ENCODE measurements around the gene HCK. TPM values are rescaled to one million over a fixed set of nuclear protein-coding genes. Genes with fewer than 3 reads are reported as not detected.
A peak's percentile ranks its signal among the peaks of the same experiment; 100 is the strongest.
"Not testable (repeated sequence)": the region's sequence is repeated elsewhere in the genome, so short reads cannot be mapped to it uniquely, and the experiment has no call there.

HCK gene
- polyA plus RNA-seq, 1 experiment, result not detected

GRCh38 chr20:32031007-32031958, 20.8 kb upstream of the HCK start:
- H3K27ac ChIP-seq (ENCODE audit: low read depth, low read length), result no peak overlapping the region
- peak; percentile 92 for TF ChIP-seq CTCF (IDR thresholded peaks at IDR 0.05; ENCODE audit: low read depth, low read length)
- POLR2A ChIA-PET, result no interaction called here
- H3K9me3 ChIP-seq (ENCODE audit: control insufficient read depth, insufficient read depth, low read length), result no peaks in the 10 kb centered on the region; the same call in 1 of the 2 replicates
- peak; percentile 39 for DNase-seq (ENCODE audit: low read depth, low spot score)
- CTCF ChIA-PET, result interaction anchor here (0.5 to 5.1 kb wide), 38 partner anchors 9 to 294 kb away, joined by 3 to 73 read pairs (median 4); partner anchors contain the start of gene PDRG1
- H3K27me3 ChIP-seq (ENCODE audit: control insufficient read depth, insufficient read depth, low read length), result peaks cover 77% of the 10 kb centered on the region
- peak overlapping the region; percentile 25; the same call in 1 of the 2 replicates for H3K4me3 ChIP-seq (ENCODE audit: low read depth, low read length)

- H3K27me3 ChIP-seq (ENCODE audit: control insufficient read depth, insufficient read depth, low read length), result peaks cover 74% of the 10 kb centered on the region
- CTCF ChIA-PET, result interaction anchor here (0.9 to 4.1 kb wide), 2 partner anchors 58 to 210 kb away, joined by 7 to 37 read pairs; no protein-coding TSS in a partner anchor
- no peak for TF ChIP-seq CTCF (IDR thresholded peaks at IDR 0.05; ENCODE audit: low read depth, low read length)
- DNase-seq (ENCODE audit: low read depth, low spot score), result no peak
- no peak overlapping the region for H3K27ac ChIP-seq (ENCODE audit: low read depth, low read length)
- no peak overlapping the region for H3K4me3 ChIP-seq (ENCODE audit: low read depth, low read length)
- peaks cover 4% of the 10 kb centered on the region for H3K9me3 ChIP-seq (ENCODE audit: control insufficient read depth, insufficient read depth, low read length)
- POLR2A ChIA-PET, result no interaction called here
Observed at GRCh38 chr20:32033316-32033715, 18.7 kb upstream of the HCK start.

GRCh38 chr20:32033721-32034120, 18.3 kb upstream of the HCK start:
- CTCF ChIA-PET, result interaction anchor here (0.9 to 4.1 kb wide), 2 partner anchors 58 to 210 kb away, joined by 7 to 37 read pairs; no protein-coding TSS in a partner anchor
- POLR2A ChIA-PET; H3K4me3 ChIP-seq (ENCODE audit: low read depth, low read length); DNase-seq (ENCODE audit: low read depth, low spot score); H3K27ac ChIP-seq (ENCODE audit: low read depth, low read length); H3K9me3 ChIP-seq (ENCODE audit: control insufficient read depth, insufficient read depth, low read length): not testable (repeated sequence)
- peaks cover 73% of the 10 kb centered on the region for H3K27me3 ChIP-seq (ENCODE audit: control insufficient read depth, insufficient read depth, low read length)

- no peak for TF ChIP-seq CTCF (IDR thresholded peaks at IDR 0.05; ENCODE audit: low read depth, low read length)
- POLR2A ChIA-PET, result no interaction called here
- CTCF ChIA-PET, result interaction anchor here (0.8 to 2.4 kb wide), 4 partner anchors 57 to 212 kb away, joined by 3 to 7 read pairs (median 4); no protein-coding TSS in a partner anchor
Observed at GRCh38 chr20:32034581-32035425, 17.2 kb upstream of the HCK start.

GRCh38 chr20:32035426-32035779, 16.6 kb upstream of the HCK start:
- ChIA-PET POLR2A (no interaction called here), CTCF (interaction anchor here (0.8 to 2.4 kb wide), 4 partner anchors 56 to 212 kb away, joined by 3 to 7 read pairs (median 4); no protein-coding TSS in a partner anchor)
- no peak overlapping the region for H3K27ac ChIP-seq (ENCODE audit: low read depth, low read length)
- peaks cover 57% of the 10 kb centered on the region for H3K27me3 ChIP-seq (ENCODE audit: control insufficient read depth, insufficient read depth, low read length)
- TF ChIP-seq CTCF (IDR thresholded peaks at IDR 0.05; ENCODE audit: low read depth, low read length), result no peak
- no peak overlapping the region for H3K4me3 ChIP-seq (ENCODE audit: low read depth, low read length)
- H3K9me3 ChIP-seq (ENCODE audit: control insufficient read depth, insufficient read depth, low read length), result peaks cover 4% of the 10 kb centered on the region
- DNase-seq (ENCODE audit: low read depth, low spot score), result no peak

More at GRCh38 chr20:32034581-32035425, 17.2 kb upstream of the HCK start:
- Histone ChIP-seq H3K9me3 (ENCODE audit: control insufficient read depth, insufficient read depth, low read length) (peaks cover 4% of the 10 kb centered on the region), H3K27ac (ENCODE audit: low read depth, low read length) (no peak overlapping the region), H3K27me3 (ENCODE audit: control insufficient read depth, insufficient read depth, low read length) (peaks cover 63% of the 10 kb centered on the region), H3K4me3 (ENCODE audit: low read depth, low read length) (no peak overlapping the region)
- no peak for DNase-seq (ENCODE audit: low read depth, low spot score)
